Activated T-helper 17 cell treated with anti-CD3 and anti-CD28 coated beads, Interleukin-2, amount 50 U/mL, for 72 hours (primary cell): ENCODE data around the gene CTSW. TPM values are rescaled to one million over a fixed set of nuclear protein-coding genes. Genes with fewer than 3 reads are reported as not detected.
A peak's percentile ranks its signal among the peaks of the same experiment; 100 is the strongest.

Experiments
- ATAC-seq: fragments of 150-1000 bp; cut with Tn5 transposase; replicated peaks from 2 replicates; pipeline ENCODE4 v1.10.0; 2021; ENCODE audit warnings: mild to moderate bottlenecking, moderate library complexity
- H3K27ac Mint-ChIP-seq: one replicate; pipeline ENCODE4 v1.8.0; 2022; ENCODE audit warnings: mixed read lengths
- H3K27me3 Mint-ChIP-seq: one replicate; pipeline ENCODE4 v1.8.0; 2022; ENCODE audit warnings: mixed read lengths
- H3K36me3 Mint-ChIP-seq: one replicate; pipeline ENCODE4 v1.8.0; 2022; ENCODE audit warnings: low read depth, mild to moderate bottlenecking, mixed read lengths
- H3K4me1 Mint-ChIP-seq: one replicate; pipeline ENCODE4 v1.8.0; 2022; ENCODE audit warnings: mixed read lengths
- H3K4me3 Mint-ChIP-seq: one replicate; pipeline ENCODE4 v1.8.0; 2022; ENCODE audit warnings: mild to moderate bottlenecking, mixed read lengths
- H3K9me3 Mint-ChIP-seq: one replicate; pipeline ENCODE4 v1.8.0; 2022; ENCODE audit warnings: mixed read lengths
- total RNA-seq, 2 donors: library from RNA; stranded (reverse); gene quantifications; one replicate each; pipeline ENCODE4 v1.2.3, GENCODE V29; 2022

Gene CTSW
- total RNA-seq, 2 donors from 2014 or later: 5.4 to 23.6 TPM

DNA sequence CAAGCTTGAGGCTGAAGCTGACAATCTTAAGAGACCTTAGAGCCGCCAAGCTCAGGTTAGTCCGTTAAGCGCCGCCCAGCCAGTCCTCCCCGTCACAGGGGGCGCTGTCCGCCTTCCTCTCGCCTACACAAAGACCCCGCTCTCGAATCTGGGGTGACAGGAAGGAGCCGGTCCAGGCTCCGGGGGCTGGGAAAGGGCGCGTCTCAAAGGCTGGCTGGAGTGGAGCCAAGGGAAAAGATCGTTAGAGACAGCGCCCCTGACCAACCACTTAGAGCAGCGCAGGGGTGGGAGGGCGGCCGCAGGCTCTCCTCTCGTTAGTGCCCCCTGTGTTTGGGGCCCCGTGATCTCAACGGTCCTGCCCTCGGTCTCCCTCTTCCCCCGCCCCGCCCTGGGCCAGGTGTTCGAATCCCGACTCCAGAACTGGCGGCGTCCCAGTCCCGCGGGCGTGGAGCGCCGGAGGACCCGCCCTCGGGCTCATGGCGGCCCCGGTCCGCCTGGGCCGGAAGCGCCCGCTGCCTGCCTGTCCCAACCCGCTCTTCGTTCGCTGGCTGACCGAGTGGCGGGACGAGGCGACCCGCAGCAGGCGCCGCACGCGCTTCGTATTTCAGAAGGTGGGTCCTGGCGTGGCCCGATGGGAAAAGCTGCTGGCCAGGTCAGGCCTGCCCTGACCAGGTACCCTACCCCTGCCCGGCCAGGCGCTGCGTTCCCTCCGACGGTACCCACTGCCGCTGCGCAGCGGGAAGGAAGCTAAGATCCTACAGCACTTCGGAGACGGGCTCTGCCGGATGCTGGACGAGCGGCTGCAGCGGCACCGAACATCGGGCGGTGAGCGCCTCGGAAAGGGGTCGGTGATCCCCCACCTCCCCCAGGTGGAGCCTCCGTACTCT, 19.1 kb upstream of the CTSW start, which contains the start of gene MUS81:
TSS of gene MUS81 (plus strand) at position 156 of the 887 bp plus-strand sequence. CDS start at position 477, 321 bp downstream.
- peaks cover 77% of the 10 kb centered on the region for H3K36me3 Mint-ChIP-seq
- peaks cover 21% of the 10 kb centered on the region for H3K4me1 Mint-ChIP-seq
- peak within 1 kb of the TSS; percentile 89 for H3K27ac Mint-ChIP-seq

GRCh38 chr11:65861165-65861505, 18.5 kb upstream of the CTSW start:
- Mint-ChIP-seq H3K4me3 (peak overlapping the region; percentile 89), H3K4me1 (peaks cover 18% of the 10 kb centered on the region), H3K36me3 (peaks cover 76% of the 10 kb centered on the region), H3K9me3 (no peaks in the 10 kb centered on the region), H3K27ac (peak overlapping the region; percentile 89), H3K27me3 (no peaks in the 10 kb centered on the region)
- no peak for ATAC-seq

More for the DNA sequence above, 19.1 kb upstream of the CTSW start, which contains the start of gene MUS81:
- peak; percentile 43 for ATAC-seq
- no peaks in the 10 kb centered on the region for H3K9me3 Mint-ChIP-seq
- H3K4me3 Mint-ChIP-seq: peak within 1 kb of the TSS; percentile 89
- H3K27me3 Mint-ChIP-seq: no peaks in the 10 kb centered on the region

- Mint-ChIP-seq H3K27ac (peak overlapping the region; percentile 89), H3K9me3 (no peaks in the 10 kb centered on the region)
These were observed 18.0 kb upstream of the CTSW start for GRCh38 chr11:65861533-65862183.

GRCh38 chr11:65862191-65862735, 17.4 kb upstream of the CTSW start:
- Mint-ChIP-seq H3K9me3 (no peaks in the 10 kb centered on the region), H3K4me1 (peaks cover 10% of the 10 kb centered on the region), H3K4me3 (peak overlapping the region; percentile 89), H3K36me3 (peaks cover 74% of the 10 kb centered on the region), H3K27ac (peak overlapping the region; percentile 78), H3K27me3 (no peaks in the 10 kb centered on the region)
- no peak for ATAC-seq

More at GRCh38 chr11:65861533-65862183, 18.0 kb upstream of the CTSW start:
- H3K27me3 Mint-ChIP-seq: no peaks in the 10 kb centered on the region
- no peak for ATAC-seq
- H3K4me1 Mint-ChIP-seq: peaks cover 13% of the 10 kb centered on the region
- peak overlapping the region; percentile 89 for H3K4me3 Mint-ChIP-seq
- H3K36me3 Mint-ChIP-seq: peaks cover 74% of the 10 kb centered on the region

DNA sequence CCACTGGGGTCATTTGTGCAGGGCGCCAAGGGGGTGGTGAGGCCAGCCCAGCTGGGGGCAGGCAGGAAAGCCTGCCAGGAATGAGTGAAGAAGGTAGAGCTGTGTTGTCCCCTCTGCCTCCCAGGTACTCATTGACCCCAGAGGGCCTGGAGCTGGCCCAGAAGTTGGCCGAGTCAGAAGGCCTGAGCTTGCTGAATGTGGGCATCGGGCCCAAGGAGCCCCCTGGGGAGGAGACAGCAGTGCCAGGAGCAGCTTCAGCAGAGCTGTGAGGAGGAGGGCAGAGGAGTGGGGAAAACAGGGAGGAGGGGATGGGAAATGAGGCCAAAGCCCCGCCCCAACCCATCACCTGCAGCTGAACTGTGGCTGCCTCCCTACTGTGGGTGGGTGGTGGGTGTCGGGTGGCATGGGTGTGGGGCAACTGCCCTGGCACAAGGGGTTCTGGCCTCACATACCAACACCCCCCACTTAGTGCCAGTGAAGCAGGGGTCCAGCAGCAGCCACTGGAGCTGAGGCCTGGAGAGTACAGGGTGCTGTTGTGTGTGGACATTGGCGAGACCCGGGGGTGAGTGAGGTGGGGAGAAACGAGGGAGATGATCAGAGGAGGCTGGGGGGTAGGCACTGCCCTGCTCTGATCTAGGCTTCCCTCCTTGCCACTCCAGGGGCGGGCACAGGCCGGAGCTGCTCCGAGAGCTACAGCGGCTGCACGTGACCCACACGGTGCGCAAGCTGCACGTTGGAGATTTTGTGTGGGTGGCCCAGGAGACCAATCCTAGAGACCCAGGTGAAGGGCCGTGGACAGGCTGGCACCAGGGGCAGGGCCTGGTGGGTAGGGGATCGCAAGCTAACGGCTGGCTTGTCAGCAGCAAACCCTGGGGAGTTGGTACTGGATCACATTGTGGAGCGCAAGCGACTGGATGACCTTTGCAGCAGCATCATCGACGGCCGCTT, 16.4 kb upstream of the CTSW start:
- ATAC-seq: no peak
- Mint-ChIP-seq H3K27ac (peak overlapping the region; percentile 78), H3K27me3 (no peaks in the 10 kb centered on the region), H3K36me3 (peaks cover 73% of the 10 kb centered on the region), H3K4me3 (peak overlapping the region; percentile 89), H3K9me3 (no peaks in the 10 kb centered on the region), H3K4me1 (peaks cover 10% of the 10 kb centered on the region)

GRCh38 chr11:65863889-65864705, 15.5 kb upstream of the CTSW start:
- Mint-ChIP-seq H3K27me3 (no peaks in the 10 kb centered on the region), H3K4me3 (no peak overlapping the region), H3K36me3 (peaks cover 72% of the 10 kb centered on the region), H3K9me3 (no peaks in the 10 kb centered on the region), H3K4me1 (peaks cover 10% of the 10 kb centered on the region), H3K27ac (no peak overlapping the region)
- no peak for ATAC-seq

DNA sequence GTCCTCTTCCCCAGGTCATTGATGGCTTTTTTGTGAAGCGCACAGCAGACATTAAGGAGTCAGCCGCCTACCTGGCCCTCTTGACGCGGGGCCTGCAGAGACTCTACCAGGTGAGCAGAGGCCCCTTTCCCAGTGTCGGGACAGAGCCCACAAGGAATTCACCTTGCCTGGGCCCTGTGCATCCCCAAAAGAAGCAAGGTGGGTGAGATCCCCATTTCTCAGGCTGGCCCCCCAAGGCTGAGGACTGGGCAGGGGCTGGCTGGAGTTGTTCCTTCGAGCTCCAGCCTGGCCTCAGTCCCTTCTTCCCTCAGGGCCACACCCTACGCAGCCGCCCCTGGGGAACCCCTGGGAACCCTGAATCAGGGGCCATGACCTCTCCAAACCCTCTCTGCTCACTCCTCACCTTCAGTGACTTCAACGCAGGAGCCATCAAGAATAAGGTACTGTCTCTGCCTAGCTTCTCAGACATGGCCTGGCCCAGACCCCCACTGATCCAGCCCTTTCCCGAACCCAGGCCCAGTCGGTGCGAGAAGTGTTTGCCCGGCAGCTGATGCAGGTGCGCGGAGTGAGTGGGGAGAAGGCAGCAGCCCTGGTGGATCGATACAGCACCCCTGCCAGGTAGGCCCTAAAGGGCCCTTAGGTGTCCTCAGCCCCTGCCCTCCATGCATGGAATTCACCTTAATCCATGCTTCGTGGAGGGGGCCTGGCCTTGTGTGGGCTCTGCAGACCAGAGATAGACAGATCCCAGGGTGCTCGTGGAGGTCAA, 14.7 kb upstream of the CTSW start:
- no peak overlapping the region for H3K27ac Mint-ChIP-seq
- no peaks in the 10 kb centered on the region for H3K9me3 Mint-ChIP-seq
- no peak for ATAC-seq
- no peak overlapping the region for H3K4me3 Mint-ChIP-seq
- no peaks in the 10 kb centered on the region for H3K27me3 Mint-ChIP-seq
- H3K4me1 Mint-ChIP-seq: peaks cover 10% of the 10 kb centered on the region
- H3K36me3 Mint-ChIP-seq: peaks cover 71% of the 10 kb centered on the region

- no peak overlapping the region for H3K27ac Mint-ChIP-seq
- no peak for ATAC-seq
- H3K27me3 Mint-ChIP-seq: no peaks in the 10 kb centered on the region
- no peaks in the 10 kb centered on the region for H3K9me3 Mint-ChIP-seq
- peaks cover 65% of the 10 kb centered on the region for H3K36me3 Mint-ChIP-seq
- H3K4me3 Mint-ChIP-seq: no peak overlapping the region
- peaks cover 10% of the 10 kb centered on the region for H3K4me1 Mint-ChIP-seq
These were observed 14.0 kb upstream of the CTSW start for GRCh38 chr11:65865550-65866172.

GRCh38 chr11:65866509-65867283, 12.9 kb upstream of the CTSW start:
- H3K27ac Mint-ChIP-seq: no peak overlapping the region
- H3K27me3 Mint-ChIP-seq: no peaks in the 10 kb centered on the region
- H3K36me3 Mint-ChIP-seq: peaks cover 55% of the 10 kb centered on the region
- H3K4me1 Mint-ChIP-seq: peaks cover 10% of the 10 kb centered on the region
- ATAC-seq: no peak
- no peak overlapping the region for H3K4me3 Mint-ChIP-seq
- H3K9me3 Mint-ChIP-seq: no peaks in the 10 kb centered on the region

GRCh38 chr11:65867284-65868071, 12.2 kb upstream of the CTSW start:
- Mint-ChIP-seq H3K4me1 (peaks cover 10% of the 10 kb centered on the region), H3K9me3 (no peaks in the 10 kb centered on the region), H3K36me3 (peaks cover 48% of the 10 kb centered on the region), H3K27ac (no peak overlapping the region), H3K27me3 (no peaks in the 10 kb centered on the region), H3K4me3 (no peak overlapping the region)
- ATAC-seq: no peak

DNA sequence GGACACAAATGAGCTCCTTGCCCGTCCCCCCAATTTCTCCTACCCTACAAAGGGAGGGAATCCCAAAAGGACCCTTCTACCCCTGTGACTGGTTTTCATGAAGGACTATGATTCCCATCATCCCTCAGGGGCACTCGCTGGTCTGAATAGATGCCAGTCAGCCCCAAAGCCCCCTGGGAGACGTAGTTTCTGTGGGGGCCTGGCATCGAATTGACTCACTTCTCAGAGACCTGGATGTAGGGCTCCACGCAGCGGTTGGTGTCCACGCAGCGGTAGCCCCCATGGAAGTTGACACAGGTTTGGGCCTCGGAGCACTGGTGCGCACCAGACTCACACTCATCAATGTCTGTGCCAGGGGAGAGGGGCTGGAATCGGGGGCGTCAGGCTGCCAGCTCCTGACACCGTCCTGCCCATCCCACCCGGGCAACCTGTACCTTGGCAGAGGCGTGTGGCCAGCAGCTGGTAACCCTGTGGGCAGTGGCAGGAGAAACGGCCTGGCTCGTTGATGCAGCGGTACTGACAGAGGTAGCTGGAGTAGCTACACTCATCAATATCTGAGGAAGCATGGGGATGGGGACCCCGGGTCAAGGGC, 11.5 kb upstream of the CTSW start:
- Mint-ChIP-seq H3K27ac (no peak overlapping the region), H3K36me3 (peaks cover 44% of the 10 kb centered on the region), H3K4me3 (no peak overlapping the region), H3K4me1 (peaks cover 4% of the 10 kb centered on the region), H3K27me3 (no peaks in the 10 kb centered on the region), H3K9me3 (no peaks in the 10 kb centered on the region)
- ATAC-seq: no peak
